Stimulated activated CD4-positive, alpha-beta T cell treated with anti-CD3 and anti-CD28 coated beads, TNF-alpha, amount 100 ng/mL, for 48 hours (primary cell): ENCODE data around the gene SUMO1.

Source experiments
- DNase-seq, 3 donors: peaks; one replicate each; pipeline ENCODE4 v3.0.0-alpha.2; 2020; ENCODE audit warnings: low read depth in 3 of 3

Gene SUMO1

DNA sequence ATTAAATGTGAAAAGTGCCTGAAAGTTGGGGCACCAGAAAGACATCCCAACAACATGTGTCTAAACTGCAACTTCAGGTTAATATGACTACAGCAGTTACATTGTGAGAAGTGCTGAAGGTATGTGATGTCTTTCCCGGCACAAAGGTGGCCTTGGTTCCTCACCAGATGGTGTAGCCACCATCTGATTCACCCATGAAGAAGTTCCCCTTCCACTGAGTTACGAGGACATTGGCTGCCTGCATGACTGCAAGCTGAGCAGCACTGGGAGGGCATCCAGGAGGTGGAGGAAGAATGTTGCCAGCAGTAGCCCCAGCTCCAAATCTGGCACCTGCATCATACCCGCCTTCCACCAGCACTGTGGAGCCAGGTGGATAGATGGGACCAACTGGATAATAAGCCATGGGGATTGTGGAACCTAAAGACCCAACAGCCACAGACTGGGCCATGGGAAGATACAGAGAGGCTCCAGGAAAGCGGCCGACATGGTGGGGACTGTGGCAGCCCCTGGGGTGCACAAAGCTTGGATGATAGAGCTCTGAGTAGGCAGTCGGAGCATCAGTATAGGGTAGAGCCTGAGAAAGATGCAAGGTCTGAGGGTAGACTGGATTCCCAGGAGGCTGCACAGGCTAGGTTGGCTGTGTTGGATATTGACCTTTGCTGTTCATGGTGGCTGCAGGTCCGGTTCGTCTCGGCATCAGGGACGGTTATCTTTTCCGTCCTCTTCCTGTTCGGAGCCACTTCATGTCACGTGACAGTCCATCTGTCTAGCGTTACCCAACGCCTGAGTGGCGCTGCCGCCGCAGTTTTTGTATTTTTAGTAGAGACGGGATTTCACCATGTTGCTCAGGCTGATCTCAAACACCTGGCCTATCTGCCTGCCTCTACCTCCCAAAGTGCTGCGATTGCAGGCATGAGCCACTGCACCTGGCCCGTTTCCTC lies 36.9 kb downstream of the SUMO1 start:
- no peak for DNase-seq

DNA sequence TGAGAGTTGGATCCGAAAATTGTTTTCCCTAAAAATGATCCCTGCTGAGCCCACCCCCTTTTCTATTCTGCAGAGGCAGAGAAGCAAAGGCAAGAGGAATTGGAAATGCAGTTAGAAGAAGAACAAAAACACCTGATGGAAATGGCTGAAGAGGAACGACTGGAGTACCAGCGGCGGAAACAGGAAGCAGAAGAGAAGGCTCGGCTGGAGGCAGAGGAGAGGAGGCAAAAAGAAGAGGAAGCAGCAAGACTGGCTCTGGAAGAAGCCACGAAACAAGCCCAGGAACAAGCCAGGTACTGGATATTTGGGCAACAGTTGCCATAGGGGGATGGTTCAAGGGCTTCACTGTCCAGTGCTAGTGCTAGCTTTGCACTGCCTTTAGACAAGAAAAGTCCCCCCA lies 41.7 kb downstream of the SUMO1 start:
- DNase-seq: no peak

DNA sequence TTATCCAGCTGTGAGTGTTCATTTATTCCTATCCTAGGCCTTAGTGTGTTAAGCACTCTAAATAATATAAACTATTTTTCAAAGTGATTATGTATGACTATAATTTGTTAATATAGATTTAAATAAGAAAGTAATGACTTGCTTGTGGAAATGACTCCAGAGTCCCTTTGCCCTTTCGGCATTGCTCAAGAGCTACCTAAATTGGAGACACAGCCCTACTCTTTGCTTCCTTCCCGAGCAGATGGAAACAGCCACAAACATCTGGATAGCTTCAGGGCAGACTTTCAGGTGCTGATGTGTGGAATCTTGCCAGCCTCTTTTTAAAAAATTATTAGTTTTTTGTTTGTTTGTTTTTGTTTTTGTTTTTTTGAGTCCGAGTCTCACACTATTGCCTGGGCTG lies 44.0 kb downstream of the SUMO1 start:
- no peak for DNase-seq

- no peak for DNase-seq
These were observed 44.5 kb downstream of the SUMO1 start for GRCh38 chr2:202193881-202194353.

DNA sequence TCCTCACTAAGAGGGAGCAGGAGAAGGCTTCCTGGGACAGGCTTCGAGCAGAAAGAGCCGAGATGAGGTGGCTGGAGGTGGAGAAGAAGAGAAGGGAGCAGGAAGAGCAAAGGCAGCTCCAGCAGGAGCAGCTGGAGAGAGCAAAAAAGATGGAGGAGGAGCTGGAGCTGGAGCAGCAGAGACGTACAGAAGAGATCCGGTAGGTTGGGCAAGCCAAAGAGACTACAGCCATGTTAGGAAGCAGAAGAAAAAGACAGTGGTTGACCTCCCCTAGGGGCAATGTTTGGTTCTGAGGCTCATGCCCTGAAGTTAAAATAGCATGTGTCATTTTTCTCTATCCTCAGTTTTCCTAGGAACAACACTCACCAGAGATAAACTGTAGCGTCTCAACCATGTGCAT lies 45.1 kb downstream of the SUMO1 start:
- DNase-seq: no peak

GRCh38 chr2:202187570-202187969 lies 50.8 kb downstream of the SUMO1 start:
- no peak for DNase-seq

- no peak for DNase-seq
These were observed 51.7 kb downstream of the SUMO1 start for GRCh38 chr2:202186641-202187202.

- no peak for DNase-seq
These were observed 53.2 kb downstream of the SUMO1 start for GRCh38 chr2:202185156-202185555.

- no peak for DNase-seq
These were observed 53.8 kb downstream of the SUMO1 start for GRCh38 chr2:202184557-202184956.

DNA sequence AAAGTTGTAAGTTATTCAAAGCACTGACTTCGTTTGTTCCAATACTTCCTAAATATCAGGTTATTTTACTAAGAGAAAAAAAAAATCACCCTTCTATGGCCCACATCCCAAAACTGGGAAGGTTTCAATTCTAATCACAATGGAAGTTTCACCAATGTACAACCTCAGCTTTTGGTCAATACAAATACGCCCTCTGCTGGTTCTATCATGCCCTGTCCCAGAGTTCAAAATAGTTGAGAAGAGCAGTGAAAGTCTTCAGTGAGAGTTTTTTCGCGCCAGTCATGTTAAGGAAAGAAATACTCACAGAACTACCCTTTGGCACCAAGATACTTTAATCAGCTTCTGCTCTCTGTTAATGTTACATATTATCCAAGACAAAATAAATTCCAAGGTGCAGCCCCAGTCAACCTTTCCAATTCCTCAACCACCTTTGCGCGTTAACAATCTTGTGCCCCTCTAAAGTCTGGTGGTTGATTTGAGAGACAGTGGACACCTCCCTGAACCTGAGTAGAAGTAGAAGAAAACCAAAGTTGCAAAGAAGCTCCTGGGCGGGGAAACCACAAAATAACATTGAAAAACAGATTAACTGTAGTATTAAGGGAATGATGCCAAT lies 59.9 kb downstream of the SUMO1 start:
- DNase-seq: peak in 2 of 3 donors; percentile 29 to 33

DNA sequence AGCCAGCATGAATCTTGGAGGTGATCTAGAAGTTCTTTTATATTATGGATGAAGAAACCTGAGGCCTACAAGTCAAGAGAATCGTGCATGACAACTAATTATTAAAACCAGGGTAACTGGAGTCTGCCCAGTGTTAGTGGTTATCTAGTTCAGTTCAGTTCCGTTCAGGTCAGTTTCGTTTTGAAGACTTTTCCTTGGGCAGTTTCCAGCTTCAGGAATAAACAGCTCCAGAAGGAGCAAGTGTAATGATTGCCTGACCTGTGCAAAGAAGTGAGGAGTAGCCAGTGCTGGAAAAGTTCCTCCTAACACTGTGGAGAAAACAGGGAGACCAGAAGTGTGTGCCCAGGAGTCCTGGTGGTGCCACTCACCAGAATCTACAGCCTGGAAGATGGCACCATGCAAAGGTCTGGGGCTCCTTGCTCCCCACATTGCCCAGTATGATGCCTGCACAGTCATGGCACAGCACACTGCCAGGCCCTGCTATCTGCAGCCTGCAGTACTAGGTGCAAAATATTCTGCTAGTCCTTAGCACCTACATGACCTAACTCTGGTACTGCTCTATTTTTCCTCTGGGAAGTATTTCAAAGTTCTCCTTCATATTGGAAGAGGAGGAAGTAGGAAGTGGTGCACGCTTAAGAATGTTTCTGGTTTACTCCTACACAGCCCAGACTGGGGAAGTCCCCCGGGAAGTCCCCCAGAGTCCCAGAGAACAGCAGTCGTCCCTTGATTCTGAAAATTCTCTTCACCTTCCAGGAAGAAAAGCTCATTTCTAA lies 65.8 kb downstream of the SUMO1 start:
- peak in 2 of 3 donors; percentile 19 to 26 for DNase-seq

DNA sequence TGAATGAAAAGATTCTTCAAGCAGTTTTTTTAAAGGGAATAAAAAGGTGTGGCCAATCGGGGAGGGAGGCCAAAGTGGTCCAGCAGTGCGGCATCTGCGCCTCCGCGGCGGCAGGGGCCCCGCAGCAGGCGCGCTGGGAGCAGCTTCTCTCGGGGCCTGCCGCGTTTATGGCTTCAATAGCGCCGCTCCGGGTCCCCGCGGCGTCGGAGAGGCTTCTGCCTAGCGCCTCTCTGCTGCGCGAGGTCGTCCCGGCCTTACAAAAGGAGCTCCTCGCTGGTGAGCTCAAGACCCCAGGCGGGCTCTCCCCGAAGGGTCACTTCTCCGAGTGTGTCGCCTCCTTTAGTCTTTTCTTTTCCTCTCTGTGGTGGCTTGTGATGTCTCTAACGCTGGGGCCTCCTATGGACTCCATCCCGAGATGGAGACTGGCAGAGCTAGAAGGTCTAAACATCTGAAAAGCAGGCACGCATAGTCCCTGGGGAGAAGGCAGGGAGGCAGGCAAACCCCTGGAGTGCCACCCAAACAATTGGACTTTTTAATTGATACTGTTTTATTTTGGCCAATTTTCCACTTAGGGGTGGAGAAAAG lies 67.1 kb downstream of the SUMO1 start:
- no peak for DNase-seq

GRCh38 chr2:202169832-202170424 lies 68.5 kb downstream of the SUMO1 start:
- no peak for DNase-seq

DNA sequence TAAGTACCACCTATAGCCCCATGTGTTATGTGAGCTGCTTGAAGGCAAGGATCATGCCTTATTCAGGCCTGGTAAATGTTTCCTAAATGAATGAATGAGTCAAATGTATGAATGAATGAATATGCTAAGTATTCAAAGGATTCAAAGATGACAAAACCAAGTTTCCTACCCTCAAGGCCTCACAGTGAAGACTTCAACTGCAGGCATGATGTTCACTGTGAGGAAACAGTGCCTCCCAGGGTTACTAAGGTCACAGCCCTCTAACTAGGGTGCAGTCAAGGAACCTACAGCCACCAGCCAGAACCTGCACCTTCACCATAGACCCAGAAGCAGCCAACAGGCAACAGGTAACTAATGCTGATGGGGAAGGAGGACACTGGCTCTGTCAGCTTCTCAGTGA lies 69.3 kb downstream of the SUMO1 start:
- no peak for DNase-seq

GRCh38 chr2:202165945-202166344 lies 72.5 kb downstream of the SUMO1 start:
- no peak for DNase-seq

GRCh38 chr2:202165208-202165607 lies 73.2 kb downstream of the SUMO1 start:
- no peak for DNase-seq

DNA sequence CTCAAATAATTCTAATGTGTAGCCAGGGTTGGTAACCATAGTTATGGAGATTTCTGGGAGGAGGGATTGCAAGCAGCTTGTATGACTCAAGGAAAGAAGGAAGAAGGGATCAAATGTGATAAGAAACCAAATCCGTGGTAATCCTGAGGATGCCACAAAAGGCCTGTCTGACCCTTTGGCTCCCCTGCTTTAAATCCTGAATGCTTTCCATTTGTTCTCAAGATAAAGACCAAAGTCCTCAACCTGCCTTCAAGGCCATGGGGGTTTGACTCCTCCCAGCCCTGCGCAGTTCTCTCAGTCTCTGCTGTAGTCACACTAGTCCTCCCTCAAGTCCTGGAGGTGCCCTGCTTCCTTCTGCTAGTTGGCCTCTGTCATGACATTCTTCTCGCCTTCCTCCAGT lies 74.0 kb downstream of the SUMO1 start:
- no peak for DNase-seq

DNA sequence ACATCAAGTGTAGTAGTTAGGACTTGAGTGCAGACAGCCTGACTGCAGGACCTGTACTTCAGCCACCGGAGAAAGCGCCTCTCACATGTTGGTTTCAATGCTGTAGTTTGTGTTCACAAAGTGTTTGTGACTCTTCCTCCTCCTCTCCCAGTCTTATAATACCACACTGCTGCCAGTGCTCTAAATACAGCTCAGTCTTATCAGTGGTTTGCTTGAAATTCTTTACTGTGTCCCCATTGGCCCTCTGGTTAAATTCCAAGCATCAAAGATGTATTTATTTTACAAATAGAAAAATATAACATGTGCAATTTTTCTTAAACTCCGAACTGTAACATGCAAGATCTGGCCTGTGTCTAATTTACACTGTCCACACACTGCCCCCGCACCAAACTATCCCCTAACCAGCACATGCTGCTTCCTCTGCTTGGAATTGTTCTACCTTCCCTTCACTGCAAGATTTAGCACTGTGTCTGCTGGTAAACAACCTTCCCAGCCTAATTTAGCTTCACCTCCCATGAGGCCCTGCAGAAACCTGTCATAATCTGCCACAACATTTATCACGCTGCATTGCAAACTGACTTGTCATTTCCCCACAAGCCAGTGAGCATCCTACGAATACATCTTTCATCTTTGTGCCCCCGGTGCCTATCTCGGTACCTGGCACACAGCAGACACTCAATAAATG lies 77.1 kb downstream of the SUMO1 start:
- DNase-seq: no peak

DNA sequence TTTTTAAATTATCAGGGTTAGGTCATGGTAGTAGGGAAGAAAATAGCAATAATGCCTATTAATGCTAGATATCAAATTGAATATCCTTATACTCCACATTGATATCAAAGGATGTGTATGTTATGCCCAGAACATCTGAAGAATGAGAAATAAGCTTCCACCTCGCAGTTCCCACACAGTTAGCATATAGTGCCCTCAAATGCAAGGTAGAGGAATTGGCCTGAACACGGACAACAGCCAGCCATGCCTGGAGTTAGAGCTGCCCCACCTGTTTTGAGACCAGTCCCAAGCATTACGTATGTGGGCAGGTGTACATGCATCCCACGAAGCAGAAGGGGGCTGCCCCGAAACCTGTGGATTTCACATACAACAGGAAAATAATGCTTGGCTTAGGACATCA lies 79.6 kb downstream of the SUMO1 start:
- DNase-seq: no peak

- no peak for DNase-seq
These were observed 81.0 kb downstream of the SUMO1 start for GRCh38 chr2:202157211-202157990.
